AG09319 (cell line): ENCODE data around the gene CASTOR1.

Experiments used
- DNase-seq: peaks from one replicate; pipeline ENCODE4 v3.0.0-alpha.2; 2010; ENCODE audit warnings: low read depth; ENCODE audit errors: extremely low read depth
- TF ChIP-seq, protein P1 (sequence below): IDR thresholded peaks from 2 replicates; pipeline ENCODE4 v1.5.1; 2011; ENCODE audit warnings: low read depth, mild to moderate bottlenecking, inconsistent platforms, low read length, moderate library complexity

CASTOR1 gene

DNA sequence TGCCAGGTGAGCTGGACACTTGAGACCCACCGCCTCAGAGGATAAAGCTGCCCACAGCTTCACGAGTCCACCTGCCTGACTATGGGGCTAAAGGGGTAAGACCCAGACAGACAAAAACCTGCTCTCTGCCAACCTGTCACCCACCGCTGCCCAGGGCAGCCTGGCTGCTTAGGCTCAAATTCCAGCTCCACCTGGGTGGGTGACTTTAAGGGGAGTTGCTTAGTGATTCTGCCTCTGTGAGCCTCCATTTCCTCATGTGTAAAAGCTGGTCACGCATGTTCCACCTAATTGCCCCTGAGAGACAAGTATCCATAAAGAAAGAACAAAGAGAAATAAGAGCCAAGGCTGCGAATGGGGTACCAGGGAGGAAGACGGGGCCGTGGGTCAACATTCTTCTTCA, 3.7 kb upstream of the CASTOR1 start:
- no peak for DNase-seq
- TF ChIP-seq, protein P1, sequence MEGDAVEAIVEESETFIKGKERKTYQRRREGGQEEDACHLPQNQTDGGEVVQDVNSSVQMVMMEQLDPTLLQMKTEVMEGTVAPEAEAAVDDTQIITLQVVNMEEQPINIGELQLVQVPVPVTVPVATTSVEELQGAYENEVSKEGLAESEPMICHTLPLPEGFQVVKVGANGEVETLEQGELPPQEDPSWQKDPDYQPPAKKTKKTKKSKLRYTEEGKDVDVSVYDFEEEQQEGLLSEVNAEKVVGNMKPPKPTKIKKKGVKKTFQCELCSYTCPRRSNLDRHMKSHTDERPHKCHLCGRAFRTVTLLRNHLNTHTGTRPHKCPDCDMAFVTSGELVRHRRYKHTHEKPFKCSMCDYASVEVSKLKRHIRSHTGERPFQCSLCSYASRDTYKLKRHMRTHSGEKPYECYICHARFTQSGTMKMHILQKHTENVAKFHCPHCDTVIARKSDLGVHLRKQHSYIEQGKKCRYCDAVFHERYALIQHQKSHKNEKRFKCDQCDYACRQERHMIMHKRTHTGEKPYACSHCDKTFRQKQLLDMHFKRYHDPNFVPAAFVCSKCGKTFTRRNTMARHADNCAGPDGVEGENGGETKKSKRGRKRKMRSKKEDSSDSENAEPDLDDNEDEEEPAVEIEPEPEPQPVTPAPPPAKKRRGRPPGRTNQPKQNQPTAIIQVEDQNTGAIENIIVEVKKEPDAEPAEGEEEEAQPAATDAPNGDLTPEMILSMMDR: no peak

DNA sequence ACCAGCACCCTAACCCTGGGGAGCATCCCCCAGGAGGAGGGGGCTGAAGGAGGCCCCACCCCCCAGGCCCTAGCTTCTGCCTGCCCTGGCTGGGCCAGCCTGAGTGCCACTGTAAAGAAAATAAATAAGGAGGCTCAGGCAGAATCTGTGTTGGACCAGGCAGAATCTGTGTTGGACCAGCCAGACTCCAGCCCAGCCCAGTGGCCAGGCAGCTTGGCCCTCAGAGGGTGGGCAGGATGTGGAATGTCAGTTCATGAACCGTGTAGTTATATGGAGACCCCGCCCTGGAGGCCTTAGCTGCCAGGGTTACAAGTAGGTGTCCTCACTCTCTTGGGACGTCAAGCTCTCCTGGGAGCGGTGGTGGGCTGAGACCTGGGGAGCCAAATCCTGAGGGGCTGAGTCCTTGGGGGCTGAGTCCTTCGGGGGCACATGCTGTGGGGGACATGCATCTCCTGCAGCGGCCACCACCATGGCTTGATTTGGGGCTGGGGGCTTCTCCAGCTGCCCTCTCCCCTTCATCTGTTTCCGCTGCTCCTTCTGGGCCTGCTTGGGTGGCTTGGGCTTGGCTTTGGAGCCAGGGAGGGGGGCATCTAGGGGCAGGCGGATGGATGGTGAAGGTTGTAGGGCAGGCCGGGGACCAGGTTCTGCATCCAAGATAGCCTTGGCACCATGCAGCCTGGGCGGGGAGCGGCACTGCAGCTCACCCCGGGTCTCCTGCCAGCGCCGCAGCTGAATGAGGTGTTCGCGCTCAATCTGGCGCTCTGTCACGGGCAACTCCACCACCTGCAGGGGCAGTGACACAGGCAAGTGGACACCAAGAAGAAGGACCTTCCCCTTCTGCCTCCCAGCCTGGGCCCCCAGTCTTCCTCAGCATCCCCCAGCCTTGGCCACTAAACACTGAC, 3.0 kb upstream of the CASTOR1 start:
- TF ChIP-seq, protein P1: no peak
- no peak for DNase-seq

DNA sequence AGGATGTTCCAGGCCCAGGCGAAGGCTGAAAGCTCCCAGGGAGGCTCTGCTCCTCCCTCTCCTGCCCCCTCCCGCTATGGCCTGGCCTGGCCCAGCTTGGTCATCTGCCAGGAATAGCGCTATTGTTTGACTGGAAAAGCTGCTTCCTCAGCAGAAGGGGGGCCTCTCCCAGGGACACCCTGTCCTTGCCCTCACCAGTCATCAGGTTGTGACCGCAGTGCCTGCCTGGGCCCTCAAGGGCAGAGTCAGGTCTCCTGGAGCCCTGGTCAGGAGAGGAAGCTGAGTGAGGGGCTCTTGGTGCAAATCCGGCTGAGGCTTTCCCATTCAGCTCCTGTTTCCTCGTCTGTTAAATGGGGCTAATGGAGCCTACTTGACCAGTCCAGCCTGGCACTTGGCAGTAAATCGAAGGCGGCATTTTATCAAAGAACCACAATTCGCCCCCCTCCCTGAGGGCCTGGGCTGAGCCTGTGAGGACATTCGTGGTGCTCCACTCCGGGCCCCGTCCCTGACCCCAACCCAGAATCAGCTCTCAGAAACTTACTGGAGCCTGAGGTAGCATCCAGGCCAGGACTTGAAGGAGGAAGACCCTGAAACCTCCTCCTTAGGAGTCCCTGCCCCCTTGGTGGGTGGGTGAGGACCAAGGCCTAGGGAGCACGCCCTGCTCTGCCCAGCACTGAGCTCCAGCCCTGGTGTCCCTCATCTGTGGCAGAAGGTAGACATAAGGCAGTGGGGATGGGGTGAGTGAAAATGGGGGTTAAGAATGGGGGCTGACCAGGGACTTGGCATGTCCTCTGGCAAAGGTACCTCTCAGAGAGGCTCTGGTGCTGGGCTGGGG, 2.0 kb upstream of the CASTOR1 start:
- DNase-seq: no peak

DNA sequence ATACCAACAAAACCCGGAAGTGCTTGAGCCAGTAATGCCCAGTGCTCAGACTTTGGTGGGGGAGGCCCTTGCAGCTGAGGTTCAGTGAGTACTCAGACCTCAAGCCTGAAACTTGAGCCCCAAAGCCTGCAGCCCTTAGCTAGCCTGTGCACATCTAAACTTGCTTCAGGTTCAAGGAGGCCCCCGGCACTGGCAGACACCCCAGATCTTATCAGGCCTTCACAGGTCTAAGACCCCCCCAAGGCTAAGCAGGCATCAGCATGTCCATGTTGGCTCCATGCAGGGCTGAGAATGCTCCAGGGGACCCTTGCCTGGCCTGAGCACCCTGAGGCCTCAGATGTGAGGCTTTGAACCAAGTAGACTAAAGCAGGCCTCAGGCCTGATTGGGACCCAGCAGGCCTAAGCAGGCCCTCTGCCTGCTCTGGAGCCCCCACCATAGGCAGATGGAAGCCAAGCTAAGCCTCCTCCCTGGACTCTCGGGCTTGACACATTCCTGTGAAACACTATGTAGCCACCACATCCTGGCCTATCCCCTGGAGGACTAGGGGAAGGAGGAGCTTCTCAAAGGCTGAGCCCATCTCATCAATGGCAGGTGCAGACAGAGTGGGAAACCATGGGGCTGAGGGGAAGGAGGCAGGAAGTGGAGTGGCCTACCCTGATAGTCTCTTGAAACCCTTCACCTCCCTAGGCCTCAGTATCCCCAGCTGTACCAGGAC, 1.2 kb upstream of the CASTOR1 start:
- TF ChIP-seq, protein P1: no peak

More for the DNA sequence above, 2.0 kb upstream of the CASTOR1 start:
- TF ChIP-seq, protein P1: no peak

DNA sequence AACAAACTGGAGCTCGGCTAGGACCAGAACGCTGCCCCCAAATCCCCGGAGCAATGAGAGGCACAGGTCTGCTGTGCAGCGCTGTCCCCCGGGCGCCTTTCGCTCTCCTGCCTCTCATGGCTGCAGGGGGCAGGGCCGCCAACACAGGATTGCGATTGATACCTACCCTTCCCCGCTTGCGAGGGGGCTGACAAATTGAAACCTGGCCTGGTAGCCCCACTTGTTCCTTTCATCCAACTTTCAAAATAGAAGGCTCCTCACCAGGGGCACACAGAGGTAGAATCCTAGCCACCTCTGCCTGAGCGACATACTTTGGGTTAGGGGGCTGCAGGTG, 642 bp upstream of the CASTOR1 start:
- DNase-seq: no peak
- TF ChIP-seq, protein P1: no peak

More for the DNA sequence above, 1.2 kb upstream of the CASTOR1 start:
- no peak for DNase-seq

DNA sequence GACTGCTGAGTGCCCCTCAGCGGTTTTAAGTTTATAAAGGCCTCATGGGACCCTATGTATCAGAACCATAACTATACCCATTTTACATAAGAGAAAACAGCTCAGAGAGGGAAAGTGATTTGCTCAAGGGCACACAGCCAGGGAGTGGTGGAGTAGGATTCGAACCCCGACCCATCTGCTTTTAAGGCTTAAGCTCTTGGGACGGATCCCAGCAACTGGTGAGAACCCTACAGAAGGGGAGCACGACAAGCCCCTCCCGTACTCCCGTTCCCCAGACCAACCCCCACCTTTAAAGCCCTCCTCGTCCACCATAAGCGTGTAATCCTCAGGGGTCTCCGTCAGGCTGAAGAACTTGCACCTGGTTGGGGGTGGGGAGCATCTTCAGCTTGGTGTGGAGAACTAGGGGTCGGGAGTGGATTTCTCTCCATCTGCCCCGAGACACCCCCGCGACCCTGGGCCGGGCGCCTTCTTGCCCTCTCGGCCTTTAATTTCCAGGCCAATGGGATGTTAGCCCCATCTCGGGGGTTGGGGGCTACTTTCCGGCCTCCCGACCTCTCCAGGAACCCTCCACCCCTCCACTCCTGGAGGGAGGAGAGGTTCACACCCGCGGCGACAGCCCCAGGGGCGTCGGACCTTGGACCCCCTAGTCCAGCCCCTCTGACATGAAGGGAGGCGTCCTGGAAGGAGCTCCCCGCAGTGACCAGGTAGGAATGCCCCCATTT, 725 bp downstream of the CASTOR1 start:
- TF ChIP-seq, protein P1: no peak
- DNase-seq: no peak
